GM13977 (cell line): ENCODE measurements around the gene NECTIN1.

Source experiments
- DNase-seq: peaks from one replicate; pipeline ENCODE4 v3.0.0; 2012; ENCODE audit warnings: low spot score
- CTCF ChIP-seq: IDR thresholded peaks from 2 replicates; pipeline ENCODE4 v1.5.1; 2012; ENCODE audit warnings: mild to moderate bottlenecking, control low read depth; ENCODE audit not compliant: insufficient read depth; ENCODE audit errors: extremely low read depth, missing control alignments
- in situ Hi-C: fragments of 300-500 bp; cut with MboI; formaldehyde crosslinking; loops from one replicate; pipeline ENCODE4 v1.12.0; 2022; ENCODE audit warnings: low sequenced_read_pairs, low pct_unique_long_range_greater_than_20kb, mixed read lengths, inconsistent platforms; ENCODE audit not compliant: unreplicated experiment

Gene NECTIN1

GRCh38 chr11:119704849-119705248 lies 24.2 kb downstream of the NECTIN1 start:
- TF ChIP-seq CTCF = no peak
- DNase-seq = no peak
- in situ Hi-C loops = no loop called here

GRCh38 chr11:119701591-119702549 lies 27.1 kb downstream of the NECTIN1 start:
- no peak for TF ChIP-seq CTCF
- DNase-seq = no peak
- in situ Hi-C loops = no loop called here

- DNase-seq = no peak
- no peak for TF ChIP-seq CTCF
- in situ Hi-C loops = no loop called here
Observed at GRCh38 chr11:119700536-119701346, 28.3 kb downstream of the NECTIN1 start.

GRCh38 chr11:119700030-119700429 lies 29.0 kb downstream of the NECTIN1 start:
- DNase-seq = no peak

GRCh38 chr11:119699227-119699626 lies 29.8 kb downstream of the NECTIN1 start:
- DNase-seq = no peak
- TF ChIP-seq CTCF = no peak
- in situ Hi-C loops = no loop called here

More at GRCh38 chr11:119700030-119700429, 29.0 kb downstream of the NECTIN1 start:
- TF ChIP-seq CTCF = no peak
- in situ Hi-C loops = no loop called here

- no peak for TF ChIP-seq CTCF
- no peak for DNase-seq
- in situ Hi-C loops = no loop called here
Observed at GRCh38 chr11:119697882-119698281, 31.1 kb downstream of the NECTIN1 start.
